Inferior parietal cortex (tissue), 1 donor: ENCODE measurements around the gene SLC49A4.

ENCODE experiments used
- DNase-seq: peaks from one replicate; pipeline ENCODE4 v3.0.0-alpha.2; 2016; ENCODE audit errors: extremely low spot score

Gene SLC49A4

DNA sequence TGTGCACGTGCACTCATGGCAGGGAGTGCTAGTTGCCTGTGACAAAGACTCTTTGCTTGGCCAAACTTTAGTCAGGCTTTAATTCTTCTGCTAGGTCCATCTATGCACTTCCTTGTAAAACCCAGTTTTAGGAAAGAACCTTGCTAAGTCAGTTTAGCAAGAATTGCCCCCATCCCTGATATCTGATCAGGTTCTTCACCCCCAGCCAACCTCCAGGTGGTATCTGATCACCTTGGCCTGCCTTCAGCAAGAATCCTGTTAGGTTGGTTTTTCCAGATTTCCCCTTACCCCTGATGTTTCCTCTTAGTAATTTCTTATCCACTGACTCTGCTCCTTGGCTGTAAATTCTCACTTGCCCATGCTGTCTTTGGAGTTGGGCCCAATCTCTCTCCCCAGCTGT, 9.6 kb upstream of the SLC49A4 start:
- no peak for DNase-seq

DNA sequence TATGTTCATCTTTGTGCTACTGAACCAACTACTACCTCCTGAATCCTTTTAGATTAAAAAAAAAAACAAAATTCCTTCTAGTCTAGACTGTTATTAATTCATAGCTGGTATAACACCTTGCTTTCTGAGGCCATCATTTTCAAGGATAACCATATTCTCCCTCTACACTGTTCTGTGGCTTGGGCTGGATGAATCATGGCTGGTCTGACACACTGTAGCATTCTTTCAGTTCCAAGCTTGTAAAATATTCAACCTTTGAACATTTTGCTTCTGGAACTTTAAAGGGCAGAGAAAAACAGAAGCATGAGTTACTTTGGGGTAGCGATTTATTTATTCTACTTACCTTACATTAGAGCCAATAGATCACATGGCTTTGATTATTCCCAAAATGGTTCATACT, 8.8 kb upstream of the SLC49A4 start:
- no peak for DNase-seq

DNA sequence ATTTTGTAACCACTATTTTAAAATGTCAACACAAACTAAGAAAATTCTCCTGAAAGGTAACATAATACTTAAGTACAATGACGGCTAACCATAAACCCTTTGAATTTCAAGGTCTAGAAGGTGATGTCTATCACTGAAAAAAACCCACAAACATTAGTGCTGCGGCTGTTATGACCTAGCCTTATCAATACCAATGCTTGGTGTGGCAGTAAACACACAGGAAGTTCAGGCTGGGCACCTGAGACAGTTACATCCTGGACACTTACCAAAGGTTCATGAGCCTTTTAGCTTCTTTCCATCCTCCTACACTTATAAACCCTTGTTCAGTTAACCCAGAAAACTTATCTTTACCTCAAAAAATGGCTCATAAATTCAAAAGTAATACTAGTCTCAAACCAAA, 7.0 kb upstream of the SLC49A4 start:
- no peak for DNase-seq

DNA sequence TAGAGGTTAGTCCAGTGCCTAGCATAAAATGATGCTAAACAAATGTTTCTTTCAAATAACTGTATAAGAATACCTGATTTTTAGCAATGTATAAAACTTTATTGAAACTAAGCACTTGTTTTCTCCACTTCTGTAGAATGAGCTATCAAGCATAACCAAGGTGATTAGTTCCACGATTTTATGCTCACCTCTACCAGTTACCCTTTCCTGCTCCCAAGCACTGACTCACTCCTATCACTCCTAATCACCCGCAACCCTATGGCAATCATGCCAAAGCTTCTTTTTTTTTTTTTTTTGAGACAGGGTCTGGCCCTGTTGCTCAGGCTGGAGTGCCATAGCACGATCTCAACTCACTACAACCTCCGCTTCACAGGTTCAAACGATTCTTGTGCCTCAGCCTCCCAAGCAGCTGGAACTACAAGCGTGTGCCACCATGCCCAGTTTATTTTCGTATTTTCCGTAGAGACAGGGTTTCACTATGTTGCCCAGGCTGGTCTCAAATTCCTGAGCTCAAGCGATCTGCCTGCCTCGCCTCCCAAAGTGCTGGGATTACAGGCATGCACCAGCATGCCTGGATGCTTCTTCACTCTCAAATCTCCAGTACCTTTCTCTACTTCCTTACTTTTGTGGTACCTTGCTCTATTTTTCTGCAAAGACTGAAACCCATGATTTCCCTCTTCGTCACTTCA, 5.1 kb upstream of the SLC49A4 start:
- DNase-seq: no peak

DNA sequence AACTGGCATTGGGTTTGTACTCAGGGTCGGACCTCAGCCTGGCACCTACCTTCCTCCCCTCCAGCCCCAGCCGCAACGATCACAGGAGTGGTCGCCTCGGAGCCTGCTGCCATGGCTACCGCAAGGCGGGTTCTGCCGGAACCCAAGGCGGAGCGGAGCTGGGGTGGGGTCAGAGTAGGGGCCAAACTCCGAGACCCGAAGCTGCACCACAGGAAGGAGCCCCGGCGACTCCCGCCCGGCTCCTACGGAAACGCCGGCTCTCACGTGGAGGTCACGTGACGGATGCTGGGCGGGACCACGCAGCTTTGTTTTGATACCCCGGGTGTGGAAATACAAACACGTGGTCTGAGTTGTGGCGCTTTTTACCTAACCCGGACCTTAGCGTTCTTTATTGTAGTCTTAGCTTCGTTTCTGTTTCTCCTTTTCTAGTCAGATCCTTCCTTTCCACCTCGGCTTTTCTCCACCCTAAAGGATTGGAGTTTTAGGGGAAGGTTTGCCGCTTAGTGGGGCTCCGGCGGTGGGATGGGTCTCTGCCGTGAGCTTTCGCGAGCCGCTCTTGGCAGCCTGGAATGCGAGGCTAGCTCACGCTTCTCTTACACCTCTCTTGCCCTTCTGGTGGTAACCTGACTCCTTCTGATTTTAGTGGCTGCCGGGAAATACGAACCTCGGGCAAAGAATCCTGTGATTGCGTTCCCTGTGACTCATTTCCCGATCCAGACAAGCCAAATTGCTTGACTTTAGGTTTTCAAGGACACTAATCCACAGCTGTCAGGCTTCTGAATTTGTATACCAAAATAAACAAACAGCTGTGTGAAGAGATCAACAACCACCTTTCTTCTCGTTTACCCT, 1.1 kb upstream of the SLC49A4 start, which contains the start of gene HSPBAP1:
Gene HSPBAP1 (minus strand): TSS at position 264 of the 849 bp plus-strand sequence. CDS start 151 bp downstream, at position 113.
- peak; percentile 95 for DNase-seq

DNA sequence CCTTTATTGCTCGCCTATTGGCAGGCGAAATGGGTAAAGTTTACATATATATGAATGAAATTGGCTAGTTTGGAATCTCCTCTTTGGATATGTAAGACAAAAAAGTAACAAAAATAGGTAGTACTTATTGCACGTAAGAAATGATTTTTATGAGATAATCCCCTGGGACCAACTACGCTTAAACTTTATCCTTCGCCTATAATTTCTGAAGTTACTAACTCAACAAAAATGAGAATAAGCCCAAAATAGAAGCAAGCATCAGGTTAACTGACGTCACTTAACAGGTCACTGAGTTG, 438 bp upstream of the SLC49A4 start:
- DNase-seq: no peak

DNA sequence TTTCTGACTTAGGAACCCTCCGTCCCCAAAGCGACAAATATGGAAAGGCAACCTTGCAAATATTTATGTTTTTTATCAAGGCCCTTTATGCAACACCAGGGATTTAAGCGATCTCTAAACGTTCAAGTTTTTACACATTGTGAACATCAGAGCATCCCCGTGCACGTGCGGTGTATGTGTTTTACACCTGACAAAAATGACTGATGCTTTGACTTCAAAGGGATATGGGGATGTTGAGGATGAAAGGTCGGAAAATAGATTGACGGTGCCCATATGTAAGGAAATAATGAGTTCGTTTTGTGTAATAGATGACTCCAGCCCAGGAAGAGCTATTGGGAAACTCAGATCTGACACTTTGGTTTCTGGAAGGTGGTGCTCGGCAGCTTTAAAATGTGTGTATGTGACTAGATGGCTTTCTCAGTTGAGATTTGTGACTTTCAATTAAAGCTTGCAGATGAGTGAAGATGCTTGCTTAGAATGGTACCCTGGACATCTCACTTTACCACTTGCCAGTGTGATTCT, 866 bp downstream of the SLC49A4 start:
- DNase-seq: peak; percentile 31

DNA sequence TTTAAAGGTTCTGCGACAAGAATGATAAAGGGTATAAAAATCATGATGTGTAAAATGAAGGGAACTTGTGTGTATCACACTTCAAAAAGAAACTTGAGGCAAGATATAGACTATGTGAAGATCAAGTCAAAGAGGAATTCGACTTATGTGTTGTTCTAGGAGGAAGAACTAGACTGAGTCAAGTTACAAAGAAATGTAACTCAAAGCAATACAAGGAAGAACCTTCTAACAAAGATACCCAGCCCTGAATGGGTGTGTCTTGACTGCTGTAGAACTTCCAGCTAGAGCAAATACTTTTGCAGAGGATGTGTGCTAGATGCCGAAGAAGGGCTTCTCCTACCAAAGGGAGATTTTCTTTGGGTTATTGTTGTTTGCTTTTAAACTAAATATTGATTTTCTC, 2.4 kb downstream of the SLC49A4 start:
- DNase-seq: no peak

DNA sequence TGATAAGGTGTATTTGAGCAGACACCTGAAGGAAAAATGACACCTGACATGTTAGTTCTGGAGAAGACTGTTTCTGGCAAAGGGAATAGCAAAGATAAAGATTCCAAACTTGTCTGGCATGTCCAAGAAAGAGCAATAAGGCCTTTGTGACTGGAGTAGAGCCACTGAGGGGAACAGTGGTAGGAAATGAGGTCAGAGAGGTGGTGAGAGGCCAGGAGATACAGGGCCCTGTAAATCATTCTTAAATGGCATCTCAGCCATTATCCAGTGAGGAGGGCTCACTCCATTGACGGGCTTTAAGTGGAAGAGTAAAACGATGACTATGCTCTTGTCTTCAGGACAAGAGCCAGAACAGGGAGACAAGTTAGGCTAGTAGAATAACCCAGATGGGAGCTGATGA, 4.5 kb downstream of the SLC49A4 start:
- DNase-seq: no peak

DNA sequence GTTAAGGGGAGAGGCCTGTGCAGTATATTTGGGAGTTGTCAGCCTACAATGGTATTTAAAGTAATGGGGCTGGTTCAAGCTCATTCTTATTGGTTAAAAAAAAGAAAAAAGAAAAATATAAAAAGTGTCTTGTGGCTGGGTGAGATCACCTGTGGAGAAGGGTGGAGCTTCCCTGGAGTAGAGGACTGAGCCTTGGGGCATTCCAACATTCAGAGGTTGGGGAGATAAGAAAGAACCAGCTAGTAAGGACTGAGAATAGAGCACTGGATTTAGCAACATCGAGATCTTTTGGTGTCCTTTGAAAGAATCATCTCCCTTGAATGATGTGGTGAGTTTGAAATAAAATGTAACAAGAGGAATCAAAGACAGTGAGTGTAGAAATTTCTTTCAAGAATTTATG, 5.2 kb downstream of the SLC49A4 start:
- DNase-seq: no peak

DNA sequence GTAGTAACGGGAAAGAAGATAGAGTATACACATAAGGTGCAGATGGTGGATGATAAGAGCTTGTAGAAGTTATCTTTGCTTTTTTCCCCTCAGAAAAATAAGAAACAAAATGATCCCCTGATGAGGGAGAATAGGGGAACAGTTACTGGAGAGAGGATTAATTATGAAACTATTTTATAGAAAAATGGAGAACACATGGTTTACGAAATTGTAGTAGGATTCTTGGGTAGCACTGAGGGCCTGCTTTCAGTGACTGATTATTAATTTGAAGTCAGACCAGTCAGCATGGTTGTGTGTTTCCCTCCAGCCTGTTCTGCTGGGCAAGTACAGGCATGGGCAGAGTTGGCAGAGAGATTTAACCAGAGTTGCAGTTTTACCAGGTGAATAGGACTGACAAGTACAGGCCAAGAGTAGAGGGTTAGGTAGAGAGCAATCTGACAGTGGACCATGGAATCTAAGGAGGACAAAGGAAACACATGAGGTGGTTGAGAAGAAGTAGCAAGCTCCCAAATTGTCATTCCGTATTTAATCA, 5.9 kb downstream of the SLC49A4 start:
- DNase-seq: no peak

DNA sequence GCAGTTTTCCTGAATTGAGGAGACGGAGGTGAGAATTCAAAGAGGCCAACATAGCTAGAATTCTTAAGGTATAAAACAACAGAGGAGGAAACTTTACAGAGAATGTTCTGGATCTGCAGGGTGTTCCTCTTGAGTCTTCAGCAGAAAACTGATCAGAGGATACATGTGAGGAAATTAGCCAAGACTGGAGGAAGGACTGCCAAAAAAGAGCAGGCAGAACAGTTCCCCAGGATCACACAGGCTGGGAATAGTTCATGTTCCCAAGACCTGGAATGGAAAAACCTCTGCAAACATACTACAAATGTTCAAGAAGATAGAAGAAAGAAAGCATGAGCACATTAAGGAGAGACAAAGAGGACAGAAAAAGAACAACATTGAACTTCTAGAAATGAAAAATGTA, 7.5 kb downstream of the SLC49A4 start:
- DNase-seq: no peak

DNA sequence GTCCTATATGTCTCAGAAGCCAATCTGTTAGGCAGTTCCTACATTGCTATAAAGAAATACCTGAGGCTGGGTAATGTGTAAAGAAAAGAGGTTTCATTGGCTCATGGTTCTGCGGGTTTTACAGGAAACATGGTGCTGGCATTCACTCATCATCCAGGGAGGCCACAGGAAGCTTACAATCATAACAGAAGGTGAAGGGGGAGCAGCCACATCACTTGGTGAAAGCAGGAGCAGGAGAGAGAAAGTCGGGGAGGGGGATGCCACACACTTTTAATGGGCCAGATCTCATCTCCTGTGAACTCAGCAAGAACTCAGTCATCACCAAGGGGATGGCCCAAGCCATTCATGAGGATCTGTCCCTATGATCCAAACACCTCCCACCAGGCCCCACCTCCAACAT, 9.1 kb downstream of the SLC49A4 start:
- no peak for DNase-seq

DNA sequence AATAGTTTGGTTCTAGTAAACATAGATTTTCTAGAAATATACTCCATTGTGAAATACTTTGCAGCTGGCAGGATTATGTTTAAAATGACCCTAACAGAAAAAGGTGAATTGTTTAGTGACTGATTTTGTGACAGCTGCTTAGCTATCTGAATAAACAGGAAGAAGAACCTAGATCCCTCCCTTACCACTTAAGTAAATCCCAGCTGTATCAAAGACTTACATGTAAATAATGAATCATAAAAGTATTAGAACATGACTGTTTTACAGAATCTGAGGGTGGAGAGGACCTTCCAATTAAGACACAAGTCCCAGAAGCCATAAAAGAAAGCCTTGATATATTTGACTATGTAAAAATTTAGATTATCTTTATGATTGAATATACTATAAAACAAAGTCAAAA, 15.9 kb downstream of the SLC49A4 start:
- DNase-seq: no peak

DNA sequence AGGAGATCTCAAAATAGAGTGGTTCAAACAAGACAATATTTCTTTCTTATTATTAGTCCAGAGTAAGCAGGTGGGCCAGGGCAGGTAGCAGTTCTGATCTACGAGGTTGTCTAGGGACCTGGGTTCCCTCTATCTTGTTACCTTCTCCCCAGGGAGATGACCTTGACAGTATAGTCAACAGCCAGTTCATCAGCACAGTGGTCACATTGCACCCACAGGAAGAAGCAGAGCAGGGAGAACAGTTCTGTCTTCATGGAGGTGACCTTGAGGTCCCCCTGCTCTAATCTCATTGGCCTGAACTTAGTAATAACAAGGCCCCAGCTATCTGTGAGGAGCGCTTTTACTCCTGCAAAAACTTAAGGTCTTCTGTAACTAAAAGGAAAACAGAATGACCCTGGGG, 21.7 kb downstream of the SLC49A4 start:
- no peak for DNase-seq

DNA sequence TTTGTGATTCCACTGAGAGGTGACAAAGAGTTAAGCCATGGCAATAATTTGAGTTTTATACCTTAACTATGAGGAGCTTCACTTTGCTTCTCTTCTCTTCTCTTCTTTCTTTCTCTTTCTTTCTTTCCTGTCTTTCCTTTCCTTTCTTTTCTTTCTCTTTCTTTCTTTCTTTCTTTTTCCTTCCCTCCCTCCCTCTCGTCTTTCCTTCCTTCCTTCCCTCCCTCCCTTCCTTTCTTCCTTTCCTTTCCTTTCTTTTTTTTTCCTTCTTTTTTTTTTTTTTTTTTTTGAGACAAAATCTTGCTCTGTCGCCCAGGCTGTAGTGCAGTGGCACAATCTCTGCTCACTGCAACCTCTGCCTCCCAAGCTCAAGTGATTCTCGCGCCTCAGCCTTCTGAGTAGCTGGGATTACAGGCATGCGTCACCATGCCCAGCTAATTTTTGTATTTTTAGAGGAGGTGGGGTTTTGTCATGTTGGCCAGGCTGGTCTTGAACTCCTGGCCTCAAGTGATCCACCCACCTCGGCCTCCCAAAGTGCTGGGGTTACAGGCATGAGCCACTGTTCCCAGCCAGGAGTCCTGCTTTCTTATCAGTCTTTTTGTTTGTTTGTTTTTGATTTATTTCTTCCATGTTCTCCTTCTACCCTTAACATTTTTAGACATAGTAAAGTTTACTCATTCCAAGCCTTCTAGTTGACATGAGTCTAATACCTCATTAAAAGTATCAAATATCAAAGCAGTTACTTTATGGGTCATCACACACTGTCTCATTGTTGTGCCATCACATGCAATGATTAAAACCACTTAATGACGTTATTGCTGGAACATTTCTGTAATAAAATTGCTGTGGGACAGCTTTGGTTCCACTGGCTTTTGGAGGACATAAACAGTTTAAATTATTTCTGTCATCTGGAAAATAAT, 29.9 kb downstream of the SLC49A4 start:
- DNase-seq: no peak

DNA sequence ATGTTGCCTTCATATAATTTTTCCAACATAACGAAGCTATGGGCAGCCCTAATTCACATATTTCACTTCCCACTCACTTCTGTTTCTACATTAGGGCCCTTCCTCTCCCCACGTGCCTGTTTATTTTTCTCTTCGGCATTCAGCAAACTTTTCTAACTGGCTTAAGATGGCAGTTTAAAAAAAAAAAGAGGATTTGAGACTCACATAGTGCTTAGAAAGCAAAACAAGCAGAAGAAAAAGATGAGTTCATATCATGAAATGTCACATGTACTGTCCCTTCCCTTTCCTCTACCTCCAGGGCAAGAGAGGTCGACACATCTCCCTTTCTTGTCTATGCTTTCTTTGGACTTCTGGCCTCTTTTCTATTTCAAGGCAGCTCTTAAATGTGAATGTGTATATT, 30.6 kb downstream of the SLC49A4 start:
- no peak for DNase-seq

DNA sequence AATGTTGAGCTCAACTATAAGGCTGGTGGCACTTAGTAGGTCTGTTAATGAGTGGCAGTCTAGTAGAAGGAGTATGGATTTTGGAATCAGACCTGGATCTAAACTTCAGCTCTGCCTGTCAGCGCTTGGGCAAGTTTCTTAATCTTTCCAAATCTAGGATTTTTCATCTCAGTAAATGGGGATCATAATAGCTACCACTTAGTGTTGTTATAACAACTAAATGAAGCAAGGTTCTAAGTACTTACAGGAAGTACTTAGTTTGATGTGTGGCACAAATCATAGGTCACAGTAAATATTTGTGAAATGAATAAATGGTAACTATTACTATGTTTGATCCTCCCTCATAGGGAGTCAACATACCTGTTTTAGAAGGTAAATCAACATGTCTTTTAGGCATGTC, 31.4 kb downstream of the SLC49A4 start:
- DNase-seq: no peak

DNA sequence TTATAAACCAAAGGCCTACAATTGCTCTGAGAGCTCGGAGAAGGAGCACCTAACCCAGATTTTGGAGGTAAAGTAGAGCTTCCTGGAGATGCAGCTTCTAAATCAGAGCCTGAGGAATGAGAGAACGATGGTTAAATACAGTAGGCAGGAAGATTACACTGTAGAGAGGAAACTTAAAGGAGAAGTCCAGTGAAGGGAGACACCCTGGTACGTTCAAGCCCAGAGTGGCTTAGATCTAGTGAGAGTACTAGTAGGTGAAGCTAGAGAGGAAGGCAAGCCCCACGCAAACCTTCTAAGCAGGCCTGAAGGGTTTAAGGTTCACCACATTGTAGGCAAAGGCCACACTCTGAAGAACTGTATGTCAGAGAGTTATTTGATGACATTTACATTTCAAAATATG, 33.4 kb downstream of the SLC49A4 start:
- no peak for DNase-seq

DNA sequence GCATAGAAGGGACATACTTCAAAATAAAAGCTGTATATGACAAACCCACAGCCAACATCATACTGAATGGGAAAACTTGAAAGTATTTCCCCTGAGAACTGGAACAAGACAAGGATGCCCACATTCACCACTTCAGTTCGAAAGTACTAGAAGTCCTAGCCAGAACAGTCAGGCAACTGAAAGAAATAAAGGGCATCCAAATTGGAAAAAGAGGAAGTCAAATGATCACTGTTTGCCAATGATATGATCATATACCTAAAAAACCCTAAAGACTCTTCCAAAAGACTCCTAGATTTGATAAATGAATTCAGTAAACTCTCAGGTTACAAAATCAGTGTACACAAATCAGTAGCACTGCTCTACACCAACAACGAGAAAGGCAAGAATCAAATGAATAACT, 40.7 kb downstream of the SLC49A4 start:
- no peak for DNase-seq

DNA sequence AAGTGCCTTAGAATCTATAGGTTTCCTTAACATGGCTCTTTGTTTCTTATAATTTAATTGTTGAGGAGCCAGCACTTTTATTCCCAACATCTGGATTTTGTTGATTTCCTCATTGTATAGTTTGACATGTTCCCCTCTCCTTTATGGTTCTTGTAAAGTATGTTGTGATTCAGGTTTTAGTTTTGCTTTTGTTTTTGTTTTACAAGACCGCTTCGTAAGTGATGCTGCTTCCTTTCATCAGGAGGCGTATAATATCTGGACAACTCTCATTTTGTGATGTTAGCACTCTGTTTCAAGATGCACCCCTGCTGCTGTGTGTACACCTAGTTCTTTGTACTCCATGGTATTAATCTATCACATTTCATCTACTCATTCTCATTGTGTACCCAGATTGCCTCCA, 48.7 kb downstream of the SLC49A4 start:
- no peak for DNase-seq

DNA sequence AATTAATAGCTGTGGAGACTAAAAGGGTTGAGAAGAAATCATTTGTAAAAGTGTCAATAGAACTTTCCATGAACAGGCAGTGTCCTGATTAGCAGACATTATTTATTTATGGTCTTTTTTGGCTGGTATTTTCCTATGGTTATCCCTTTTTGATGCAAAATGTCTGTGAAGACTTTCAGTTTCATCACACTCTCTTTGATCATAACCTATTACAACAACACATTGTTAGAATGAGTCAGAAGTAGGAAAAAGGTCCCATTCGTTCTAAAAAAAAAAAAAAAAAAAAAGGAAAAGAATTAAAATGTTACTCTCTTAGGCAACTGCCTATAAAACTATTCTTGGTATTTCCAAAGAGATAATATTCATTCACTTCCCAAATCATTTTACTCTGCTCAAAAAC, 62.1 kb downstream of the SLC49A4 start:
- no peak for DNase-seq
